ENCODE measurements around the gene NKX1-1. TPM values are rescaled to one million over a fixed set of nuclear protein-coding genes. Genes with fewer than 3 reads are reported as not detected.

The NKX1-1 gene
- total RNA-seq, 1 donor from 2014 or later = not detected

DNA sequence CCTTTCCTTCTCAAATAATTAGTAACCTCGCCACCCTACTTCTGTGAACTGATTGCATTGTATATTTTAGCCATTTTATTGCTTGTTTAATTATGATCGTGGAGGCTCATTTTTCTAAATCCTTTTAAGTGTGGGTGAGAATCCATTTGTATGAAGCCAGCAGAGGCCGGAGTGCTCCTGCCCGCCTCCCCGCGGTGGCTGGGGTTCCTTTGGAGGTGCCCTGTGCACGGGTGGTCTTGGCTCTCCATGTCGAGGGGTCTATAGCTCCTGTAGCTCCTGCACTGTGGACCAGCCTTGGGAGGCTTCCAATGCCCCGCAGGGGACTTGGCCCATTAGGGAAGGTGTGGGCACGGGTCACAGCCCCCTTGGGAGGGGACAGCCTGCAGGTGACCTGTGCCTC lies 44.2 kb downstream of the NKX1-1 start:
- TF ChIP-seq CTCF (conservative IDR thresholded peaks at IDR 0.05) = no peak
- no peaks in the 10 kb centered on the region for H3K27me3 Mint-ChIP-seq
- DNase-seq (ENCODE audit: extremely low spot score, unreplicated experiment) = no peak
- H3K9me3 Mint-ChIP-seq = no peaks in the 10 kb centered on the region
- no peaks in the 10 kb centered on the region for H3K4me1 Mint-ChIP-seq (ENCODE audit: unreplicated experiment)
- H3K27ac Mint-ChIP-seq = no peak overlapping the region
- no peak overlapping the region for H3K4me3 Mint-ChIP-seq
- no peaks in the 10 kb centered on the region for H3K36me3 Mint-ChIP-seq

DNA sequence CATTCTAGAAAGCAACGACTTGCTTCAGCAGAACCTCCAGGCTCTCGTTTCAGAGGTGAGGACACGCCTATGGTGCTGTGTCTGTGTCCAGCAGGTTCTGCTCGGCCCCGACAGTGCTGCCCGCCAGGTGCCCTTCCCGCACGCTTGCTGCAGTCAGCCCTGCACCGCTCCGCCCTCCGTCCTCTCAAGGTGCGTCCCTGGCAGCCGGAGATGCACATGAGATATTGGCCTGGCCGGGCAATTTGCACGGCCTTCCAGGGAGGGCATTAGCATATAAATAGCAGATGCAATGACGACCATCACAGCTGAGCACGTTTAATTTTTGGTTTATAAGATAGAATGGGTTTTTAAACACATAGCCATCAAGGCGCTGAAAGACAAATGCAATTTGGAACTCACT lies 44.8 kb downstream of the NKX1-1 start:
- no peaks in the 10 kb centered on the region for H3K27me3 Mint-ChIP-seq
- H3K36me3 Mint-ChIP-seq = no peaks in the 10 kb centered on the region
- H3K27ac Mint-ChIP-seq = no peak overlapping the region
- DNase-seq (ENCODE audit: extremely low spot score, unreplicated experiment) = no peak
- TF ChIP-seq CTCF (conservative IDR thresholded peaks at IDR 0.05) = no peak
- H3K4me3 Mint-ChIP-seq = no peak overlapping the region
- no peaks in the 10 kb centered on the region for H3K9me3 Mint-ChIP-seq
- peaks cover under 1% of the 10 kb centered on the region for H3K4me1 Mint-ChIP-seq (ENCODE audit: unreplicated experiment)

DNA sequence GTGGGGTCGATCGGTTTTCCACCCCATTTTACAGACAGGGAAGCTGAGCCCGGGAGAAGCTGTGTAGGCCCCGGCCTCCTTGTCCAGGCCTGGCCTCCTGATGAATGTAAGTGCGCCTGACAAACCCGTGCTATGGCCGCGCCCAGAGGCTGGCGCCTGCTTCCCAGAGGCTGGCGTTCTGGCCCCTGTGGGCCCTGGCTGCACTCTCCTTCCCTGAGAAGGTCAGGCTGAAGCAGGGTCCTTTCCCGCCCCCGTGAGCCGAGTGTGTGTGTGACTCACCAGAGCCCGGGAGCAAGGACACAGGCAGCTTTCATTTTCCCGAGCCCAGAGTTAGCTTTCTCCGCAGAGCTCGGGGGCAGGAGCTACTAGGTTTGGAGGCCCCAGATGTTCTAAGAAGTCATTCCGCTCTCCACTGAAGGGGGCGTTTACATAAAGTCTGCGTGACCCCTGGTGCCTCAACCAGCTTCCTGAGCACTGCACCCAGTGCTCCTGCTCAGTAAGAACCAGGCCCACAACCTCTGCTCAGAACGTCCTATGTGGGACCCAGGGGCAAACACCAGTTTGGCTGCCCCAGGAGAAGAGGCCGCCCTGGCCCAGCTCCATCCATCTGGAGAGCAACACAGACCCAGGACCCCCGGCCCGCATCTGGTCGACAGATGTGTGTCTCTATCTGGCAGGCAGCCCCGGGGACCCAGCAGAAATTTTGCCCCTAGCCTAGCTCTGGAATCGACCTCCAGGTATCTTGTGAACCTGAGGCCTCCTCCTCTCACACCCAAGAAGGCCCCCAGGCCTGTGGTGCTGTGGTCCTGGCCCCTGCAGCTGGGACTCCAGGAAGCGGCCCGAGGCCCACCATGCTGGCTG lies 45.6 kb downstream of the NKX1-1 start:
- DNase-seq (ENCODE audit: extremely low spot score, unreplicated experiment) = no peak

DNA sequence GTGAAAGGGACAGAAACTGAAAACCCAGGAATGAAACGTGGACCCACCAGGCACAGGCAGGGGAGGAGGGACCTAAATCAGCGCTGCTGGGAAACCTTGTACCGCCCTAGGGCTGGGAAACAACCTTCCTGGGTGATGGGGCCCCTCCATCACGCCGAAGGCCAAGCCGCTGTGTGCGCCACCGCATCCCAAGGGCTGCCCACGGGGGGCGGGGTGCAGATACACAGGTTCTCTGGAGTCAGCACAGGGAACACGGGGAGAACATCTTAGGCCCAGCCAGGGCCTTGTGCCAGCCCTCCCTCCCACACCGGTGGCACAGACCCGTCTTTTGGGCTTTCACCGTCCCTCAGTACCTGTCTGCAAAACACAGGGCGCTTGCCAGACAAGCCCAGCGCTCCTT lies 46.3 kb downstream of the NKX1-1 start:
- Mint-ChIP-seq H3K4me3 (no peak overlapping the region), H3K36me3 (no peaks in the 10 kb centered on the region), H3K27ac (no peak overlapping the region), H3K27me3 (no peaks in the 10 kb centered on the region), H3K4me1 (ENCODE audit: unreplicated experiment) (peaks cover 4% of the 10 kb centered on the region), H3K9me3 (no peaks in the 10 kb centered on the region)
- no peak for TF ChIP-seq CTCF (conservative IDR thresholded peaks at IDR 0.05)
- DNase-seq (ENCODE audit: extremely low spot score, unreplicated experiment) = no peak

More for the DNA sequence above, 45.6 kb downstream of the NKX1-1 start:
- Mint-ChIP-seq H3K4me1 (ENCODE audit: unreplicated experiment) (peaks cover 4% of the 10 kb centered on the region), H3K36me3 (no peaks in the 10 kb centered on the region), H3K9me3 (no peaks in the 10 kb centered on the region), H3K4me3 (no peak overlapping the region), H3K27me3 (no peaks in the 10 kb centered on the region), H3K27ac (no peak overlapping the region)
- TF ChIP-seq CTCF (conservative IDR thresholded peaks at IDR 0.05) = no peak

GRCh38 chr4:1359144-1359501 lies 47.1 kb downstream of the NKX1-1 start:
- no peak for TF ChIP-seq CTCF (conservative IDR thresholded peaks at IDR 0.05)
- H3K9me3 Mint-ChIP-seq = no peaks in the 10 kb centered on the region
- H3K27me3 Mint-ChIP-seq = no peaks in the 10 kb centered on the region
- no peaks in the 10 kb centered on the region for H3K36me3 Mint-ChIP-seq
- H3K4me3 Mint-ChIP-seq = no peak overlapping the region
- DNase-seq (ENCODE audit: extremely low spot score, unreplicated experiment) = no peak
- H3K4me1 Mint-ChIP-seq (ENCODE audit: unreplicated experiment) = peaks cover 4% of the 10 kb centered on the region
- H3K27ac Mint-ChIP-seq = no peak overlapping the region
